ENCODE measurements around the gene CPXM2.

Gene CPXM2

GRCh38 chr10:123863183-123863575, 28.4 kb downstream of the CPXM2 start:
- TF ChIP-seq CREB1 (IDR thresholded peaks at IDR 0.05; ENCODE audit: low read depth), result no peak
- no peak for TF ChIP-seq NFIC (IDR thresholded peaks at IDR 0.05)
- no peak for TF ChIP-seq CEBPB (IDR thresholded peaks at IDR 0.05)
- no peak for TF ChIP-seq USF1 (IDR thresholded peaks at IDR 0.05)
- no peak for TF ChIP-seq EP300 (IDR thresholded peaks at IDR 0.05; ENCODE audit: borderline replicate concordance)
- TF ChIP-seq, protein P1, sequence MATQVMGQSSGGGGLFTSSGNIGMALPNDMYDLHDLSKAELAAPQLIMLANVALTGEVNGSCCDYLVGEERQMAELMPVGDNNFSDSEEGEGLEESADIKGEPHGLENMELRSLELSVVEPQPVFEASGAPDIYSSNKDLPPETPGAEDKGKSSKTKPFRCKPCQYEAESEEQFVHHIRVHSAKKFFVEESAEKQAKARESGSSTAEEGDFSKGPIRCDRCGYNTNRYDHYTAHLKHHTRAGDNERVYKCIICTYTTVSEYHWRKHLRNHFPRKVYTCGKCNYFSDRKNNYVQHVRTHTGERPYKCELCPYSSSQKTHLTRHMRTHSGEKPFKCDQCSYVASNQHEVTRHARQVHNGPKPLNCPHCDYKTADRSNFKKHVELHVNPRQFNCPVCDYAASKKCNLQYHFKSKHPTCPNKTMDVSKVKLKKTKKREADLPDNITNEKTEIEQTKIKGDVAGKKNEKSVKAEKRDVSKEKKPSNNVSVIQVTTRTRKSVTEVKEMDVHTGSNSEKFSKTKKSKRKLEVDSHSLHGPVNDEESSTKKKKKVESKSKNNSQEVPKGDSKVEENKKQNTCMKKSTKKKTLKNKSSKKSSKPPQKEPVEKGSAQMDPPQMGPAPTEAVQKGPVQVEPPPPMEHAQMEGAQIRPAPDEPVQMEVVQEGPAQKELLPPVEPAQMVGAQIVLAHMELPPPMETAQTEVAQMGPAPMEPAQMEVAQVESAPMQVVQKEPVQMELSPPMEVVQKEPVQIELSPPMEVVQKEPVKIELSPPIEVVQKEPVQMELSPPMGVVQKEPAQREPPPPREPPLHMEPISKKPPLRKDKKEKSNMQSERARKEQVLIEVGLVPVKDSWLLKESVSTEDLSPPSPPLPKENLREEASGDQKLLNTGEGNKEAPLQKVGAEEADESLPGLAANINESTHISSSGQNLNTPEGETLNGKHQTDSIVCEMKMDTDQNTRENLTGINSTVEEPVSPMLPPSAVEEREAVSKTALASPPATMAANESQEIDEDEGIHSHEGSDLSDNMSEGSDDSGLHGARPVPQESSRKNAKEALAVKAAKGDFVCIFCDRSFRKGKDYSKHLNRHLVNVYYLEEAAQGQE (IDR thresholded peaks at IDR 0.05; ENCODE audit: low read depth), result no peak
- TF ChIP-seq TEAD4 (IDR thresholded peaks at IDR 0.05), result no peak
- no peak for TF ChIP-seq TCF12 (IDR thresholded peaks at IDR 0.05; ENCODE audit: low read depth)
- TF ChIP-seq TAF1 (IDR thresholded peaks at IDR 0.05; ENCODE audit: low read depth), result no peak
- no peak for TF ChIP-seq ZBTB7A (IDR thresholded peaks at IDR 0.05; ENCODE audit: low read depth)
- no peak for TF ChIP-seq RAD21 (IDR thresholded peaks at IDR 0.05; ENCODE audit: low read depth)
- no peak for TF ChIP-seq FOXM1 (IDR thresholded peaks at IDR 0.05; ENCODE audit: borderline replicate concordance, low read depth)

GRCh38 chr10:123862421-123863182, 29.0 kb downstream of the CPXM2 start:
- TF ChIP-seq TAF1 (IDR thresholded peaks at IDR 0.05; ENCODE audit: low read depth) (no peak), TCF12 (IDR thresholded peaks at IDR 0.05; ENCODE audit: low read depth) (no peak), NFIC (IDR thresholded peaks at IDR 0.05) (no peak), FOXM1 (IDR thresholded peaks at IDR 0.05; ENCODE audit: borderline replicate concordance, low read depth) (no peak), YY1 (IDR thresholded peaks at IDR 0.05; ENCODE audit: low read depth) (no peak)
- TF ChIP-seq, protein P2, sequence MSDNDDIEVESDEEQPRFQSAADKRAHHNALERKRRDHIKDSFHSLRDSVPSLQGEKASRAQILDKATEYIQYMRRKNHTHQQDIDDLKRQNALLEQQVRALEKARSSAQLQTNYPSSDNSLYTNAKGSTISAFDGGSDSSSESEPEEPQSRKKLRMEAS (IDR thresholded peaks at IDR 0.05), result no peak

DNA sequence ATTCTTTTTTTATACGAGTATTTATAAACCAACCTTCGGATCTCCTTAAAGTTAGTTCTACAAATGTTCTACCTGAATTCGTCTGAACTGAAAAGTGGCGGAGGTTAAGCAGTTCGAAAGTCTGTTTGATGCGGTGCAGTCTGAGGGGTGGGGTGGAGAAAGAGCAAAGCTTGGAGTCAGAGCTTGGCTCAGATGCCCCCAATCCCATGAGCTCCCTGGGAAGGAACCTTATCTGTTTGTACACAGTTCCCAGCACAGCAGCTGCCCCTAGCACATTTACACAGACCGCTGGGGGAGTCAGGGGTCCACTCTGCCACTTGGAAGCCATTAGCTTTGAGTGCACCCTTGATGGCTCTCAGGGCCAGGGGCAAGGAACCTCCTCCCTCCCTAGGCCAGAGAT, 30.8 kb downstream of the CPXM2 start:
- TF ChIP-seq, protein P2 (IDR thresholded peaks at IDR 0.05), result no peak
- TF ChIP-seq EP300 (IDR thresholded peaks at IDR 0.05; ENCODE audit: borderline replicate concordance) (no peak), YY1 (IDR thresholded peaks at IDR 0.05; ENCODE audit: low read depth) (no peak), TCF12 (IDR thresholded peaks at IDR 0.05; ENCODE audit: low read depth) (no peak), NFIC (IDR thresholded peaks at IDR 0.05) (no peak), TAF1 (IDR thresholded peaks at IDR 0.05; ENCODE audit: low read depth) (no peak), CREB1 (IDR thresholded peaks at IDR 0.05; ENCODE audit: low read depth) (no peak), CEBPB (IDR thresholded peaks at IDR 0.05) (no peak), FOXM1 (IDR thresholded peaks at IDR 0.05; ENCODE audit: borderline replicate concordance, low read depth) (no peak), EGR1 (IDR thresholded peaks at IDR 0.05) (no peak), USF1 (IDR thresholded peaks at IDR 0.05) (no peak), ZBTB7A (IDR thresholded peaks at IDR 0.05; ENCODE audit: low read depth) (no peak), RAD21 (IDR thresholded peaks at IDR 0.05; ENCODE audit: low read depth) (no peak), TEAD4 (IDR thresholded peaks at IDR 0.05) (no peak)
- TF ChIP-seq, protein P1 (IDR thresholded peaks at IDR 0.05; ENCODE audit: low read depth), result no peak

GRCh38 chr10:123860209-123860608, 31.4 kb downstream of the CPXM2 start:
- TF ChIP-seq ZBTB7A (IDR thresholded peaks at IDR 0.05; ENCODE audit: low read depth) (no peak), FOXM1 (IDR thresholded peaks at IDR 0.05; ENCODE audit: borderline replicate concordance, low read depth) (no peak), USF1 (IDR thresholded peaks at IDR 0.05) (no peak), RAD21 (IDR thresholded peaks at IDR 0.05; ENCODE audit: low read depth) (no peak), CEBPB (IDR thresholded peaks at IDR 0.05) (no peak), CREB1 (IDR thresholded peaks at IDR 0.05; ENCODE audit: low read depth) (no peak), TAF1 (IDR thresholded peaks at IDR 0.05; ENCODE audit: low read depth) (no peak), EGR1 (IDR thresholded peaks at IDR 0.05) (no peak), EP300 (IDR thresholded peaks at IDR 0.05; ENCODE audit: borderline replicate concordance) (no peak), TCF12 (IDR thresholded peaks at IDR 0.05; ENCODE audit: low read depth) (no peak), NFIC (IDR thresholded peaks at IDR 0.05) (no peak), YY1 (IDR thresholded peaks at IDR 0.05; ENCODE audit: low read depth) (no peak)
- TF ChIP-seq, protein P1 (IDR thresholded peaks at IDR 0.05; ENCODE audit: low read depth), result no peak
- TF ChIP-seq, protein P2 (IDR thresholded peaks at IDR 0.05), result no peak

Data from Ishikawa (cell line).